H1 (cell line): Measurements from ENCODE around the gene PLXDC2. TPM values are rescaled to one million over a fixed set of nuclear protein-coding genes. Genes with fewer than 3 reads are reported as not detected.

Experiments used
- CTCF ChIA-PET: fragments of 300-600 bp; sonication (Branson Sonifier 250); formaldehyde crosslinking; loops from one replicate; lab custom pipeline; 2021; ENCODE audit not compliant: partially characterized antibody; lab: Charles Lee
- POLR2A ChIA-PET: fragments of 300-600 bp; sonication (Branson Sonifier 250); formaldehyde crosslinking; loops from one replicate; lab custom pipeline; 2021; ENCODE audit warnings: inconsistent platforms; ENCODE audit not compliant: partially characterized antibody; lab: Charles Lee
- DNase-seq, 2 experiments: peaks; one replicate each; pipeline versions ENCODE4 v3.0.0 to v3.0.0-alpha.2; 2010 to 2022; ENCODE audit warnings: low spot score in 2 of 2, low read depth in 1 of 2, mixed read lengths in 1 of 2
- FAIRE-seq: peaks from 2 replicates; lab custom pipeline; 2011; peaks lifted over from hg19 to GRCh38; lab: Jason Lieb, UNC
- H2AFZ ChIP-seq: 2 replicates; pipeline ENCODE4 v1.8.1; 2012; ENCODE audit warnings: low read length, inconsistent platforms
- H2AK5ac ChIP-seq: 2 replicates; pipeline ENCODE4 v1.6.1; 2013; ENCODE audit warnings: low read depth, low read length
- H2BK120ac ChIP-seq: replicated peaks from 2 replicates; pipeline ENCODE3; 2013; ENCODE audit warnings: low read depth, low read length, inconsistent platforms
- H2BK12ac ChIP-seq: 2 replicates; pipeline ENCODE4 v1.6.1; 2013; ENCODE audit warnings: low read depth, low read length
- H2BK15ac ChIP-seq: 2 replicates; pipeline ENCODE4 v1.6.1; 2013; ENCODE audit warnings: low read length
- H2BK20ac ChIP-seq: 2 replicates; pipeline ENCODE4 v1.6.1; 2013; ENCODE audit warnings: low read length
- H2BK5ac ChIP-seq: 2 replicates; pipeline ENCODE4 v1.6.1; 2013; ENCODE audit warnings: low read depth, low read length
- H3K14ac ChIP-seq: 2 replicates; pipeline ENCODE4 v1.6.1; 2013; ENCODE audit warnings: inconsistent platforms; ENCODE audit not compliant: insufficient read length
- H3K18ac ChIP-seq: 2 replicates; pipeline ENCODE4 v1.6.1; 2013; ENCODE audit warnings: low read length; ENCODE audit errors: extremely low read depth
- H3K23ac ChIP-seq: 2 replicates; pipeline ENCODE4 v1.6.1; 2013; ENCODE audit warnings: inconsistent platforms; ENCODE audit not compliant: insufficient read length
- H3K23me2 ChIP-seq: 2 replicates; pipeline ENCODE4 v1.6.1; 2013; ENCODE audit warnings: low read depth, low read length
- H3K27ac ChIP-seq: 2 replicates; pipeline ENCODE4 v1.6.1; 2011; ENCODE audit warnings: low read depth, low read length, inconsistent platforms
- H3K27me3 ChIP-seq, 4 experiments: replicated peaks in 1 of 4; 1 replicate in 1 of 4; 2 replicates in 3 of 4; pipeline versions ENCODE4 v1.6.1 to v1.8.1; 2011 to 2013; ENCODE audit warnings: low read length in 3 of 4, mild to moderate bottlenecking in 3 of 4, inconsistent platforms in 2 of 4, mixed read lengths in 2 of 4, moderate library complexity in 1 of 4; ENCODE audit not compliant: control insufficient read depth in 3 of 4, insufficient read depth in 3 of 4; ENCODE audit errors: extremely low read depth in 1 of 4
- H3K36me3 ChIP-seq, 4 experiments: 2 replicates each; pipeline versions ENCODE4 v1.6.1 to v1.8.1; 2011 to 2013; ENCODE audit warnings: mild to moderate bottlenecking in 4 of 4, low read length in 3 of 4, moderate library complexity in 2 of 4, control low read depth in 1 of 4, inconsistent platforms in 1 of 4; ENCODE audit not compliant: insufficient read depth in 4 of 4, control insufficient read depth in 2 of 4
- H3K4ac ChIP-seq: replicated peaks from 2 replicates; pipeline ENCODE3; 2013; ENCODE audit warnings: low read length, low read depth, mixed read lengths, inconsistent platforms; ENCODE audit not compliant: insufficient read length
- H3K4me1 ChIP-seq, 4 experiments: replicated peaks in 1 of 4; 1 replicate in 1 of 4; 2 replicates in 3 of 4; pipeline versions ENCODE4 v1.6.1 to v1.8.1; 2011 to 2013; ENCODE audit warnings: low read length in 3 of 4, inconsistent platforms in 2 of 4, mixed read lengths in 1 of 4; ENCODE audit not compliant: insufficient read depth in 4 of 4, control insufficient read depth in 3 of 4
- H3K4me2 ChIP-seq, 2 experiments: 2 replicates each; pipeline versions ENCODE4 v1.6.1 to v1.8.1; 2011 to 2013; ENCODE audit warnings: low read depth in 2 of 2, low read length in 2 of 2, control low read depth in 1 of 2, inconsistent platforms in 1 of 2, mild to moderate bottlenecking in 1 of 2; ENCODE audit not compliant: insufficient read depth in 1 of 2
- H3K4me3 ChIP-seq, 4 experiments: fragments of 200-600, 300-600 bp in 1 of 4; sonication (generic), shearing (Covaris generic), sonication (Bioruptor Twin) in 1 of 4; 2 replicates each; pipeline versions ENCODE4 v1.5.1 to v1.8.1; 2011 to 2016; ENCODE audit warnings: low read length in 4 of 4, low read depth in 3 of 4, control low read depth in 2 of 4, inconsistent platforms in 2 of 4, mild to moderate bottlenecking in 2 of 4, mixed read lengths in 1 of 4, moderate library complexity in 1 of 4; ENCODE audit not compliant: insufficient read depth in 2 of 4; ENCODE audit errors: extremely low read depth in 1 of 4
- H3K56ac ChIP-seq: replicated peaks from 2 replicates; pipeline ENCODE3; 2013; ENCODE audit warnings: low read depth, mild to moderate bottlenecking, mixed read lengths, low read length, inconsistent platforms; ENCODE audit not compliant: insufficient read length
- H3K79me1 ChIP-seq: 2 replicates; pipeline ENCODE4 v1.6.1; 2013; ENCODE audit warnings: low read depth, low read length, control low read depth
- H3K79me2 ChIP-seq, 2 experiments: 2 replicates each; pipeline versions ENCODE4 v1.6.1 to v1.8.1; 2012 to 2013; ENCODE audit warnings: low read length in 2 of 2, mild to moderate bottlenecking in 2 of 2, inconsistent platforms in 1 of 2; ENCODE audit not compliant: insufficient read depth in 2 of 2, control insufficient read depth in 1 of 2
- H3K9ac ChIP-seq, 4 experiments: replicated peaks in 1 of 4; 1 replicate in 1 of 4; 2 replicates in 3 of 4; pipeline versions ENCODE4 v1.6.1 to v1.8.1; 2011 to 2013; ENCODE audit warnings: low read depth in 3 of 4, low read length in 3 of 4, control low read depth in 2 of 4, mild to moderate bottlenecking in 2 of 4, moderate library complexity in 2 of 4, inconsistent platforms in 1 of 4; ENCODE audit errors: extremely low read depth in 1 of 4
- H3K9me3 ChIP-seq, 2 experiments: 2 replicates each; pipeline versions ENCODE4 v1.6.1 to v1.8.1; 2012 to 2013; ENCODE audit warnings: mild to moderate bottlenecking in 2 of 2, moderate library complexity in 2 of 2, control low read depth in 1 of 2, inconsistent platforms in 1 of 2, low read depth in 1 of 2, low read length in 1 of 2, mixed read lengths in 1 of 2; ENCODE audit not compliant: insufficient read depth in 2 of 2
- H4K20me1 ChIP-seq, 2 experiments: replicated peaks in 1 of 2; 2 replicates each; pipeline versions ENCODE3 to v1.8.1; 2011 to 2013; ENCODE audit warnings: inconsistent platforms in 2 of 2, low read length in 2 of 2, mild to moderate bottlenecking in 1 of 2; ENCODE audit not compliant: insufficient read depth in 2 of 2, control insufficient read depth in 1 of 2
- H4K5ac ChIP-seq: 2 replicates; pipeline ENCODE4 v1.6.1; 2013; ENCODE audit warnings: low read length, low read depth, mixed read lengths, inconsistent platforms; ENCODE audit not compliant: insufficient read length
- H4K8ac ChIP-seq: 2 replicates; pipeline ENCODE4 v1.8.0; 2013; ENCODE audit warnings: mild to moderate bottlenecking, moderate library complexity, low read length, inconsistent platforms; ENCODE audit not compliant: insufficient read depth; ENCODE audit errors: extremely low read depth
- H4K91ac ChIP-seq: replicated peaks from 2 replicates; pipeline ENCODE3; 2013; ENCODE audit warnings: low read length, mixed read lengths, inconsistent platforms; ENCODE audit not compliant: insufficient read length
- CBX5 ChIP-seq: fragments of 300-800, 300-1000 bp; sonication (generic); IDR thresholded peaks from 2 replicates; pipeline ENCODE4 v1.7.1; 2016; ENCODE audit warnings: antibody characterized with exemption, low read length, low read depth
- CHD2 ChIP-seq: IDR thresholded peaks from 2 replicates; pipeline ENCODE4 v1.6.1; 2012; ENCODE audit warnings: low read length, improper control_type of control experiment
- TBP ChIP-seq: IDR thresholded peaks from 2 replicates; pipeline ENCODE4 v1.6.1; 2011; ENCODE audit warnings: low read depth, low read length, improper control_type of control experiment
- WGBS, 2 experiments: shearing (Covaris generic) in 1 of 2; methylation state at CpG; one replicate each; pipeline versions ENCODE4 v1.1.6 to v1.1.7; 2013 to 2015; ENCODE audit warnings: low lambda C conversion rate in 2 of 2, mixed read lengths in 2 of 2, inconsistent platforms in 1 of 2, low coverage in 1 of 2, missing lambda C conversion rate in 1 of 2; ENCODE audit not compliant: insufficient replicate concordance in 2 of 2, insufficient coverage in 1 of 2, insufficient read length in 1 of 2; ENCODE audit errors: extremely low coverage in 1 of 2, missing lambda C conversion rate in 1 of 2; 5-methylcytosine and 5-hydroxymethylcytosine counted together
- polyA plus RNA-seq, 7 experiments: library from polyadenylated mRNA; depleted of rRNA in 3 of 7; stranded (reverse) in 5 of 7; unstranded in 2 of 7; fragments of >200 nt in 5 of 7; fragments of 200-250 nt in 2 of 7; gene quantifications; 1 replicate in 5 of 7; 2 replicates in 1 of 7; 4 replicates in 1 of 7; pipeline versions ENCODE4 v1.2.1 to v1.2.3, GENCODE V29; 2011 to 2013; ENCODE audit warnings: missing spikeins in 2 of 7, mixed read lengths in 2 of 7
- total RNA-seq: library from RNA; stranded (reverse); fragmentation: NEBNext Ultra II Directional; extraction: Animal tissue kit (Norgen Biotek cat#: 25700); gene quantifications from 2 replicates; pipeline ENCODE4 v1.2.1, GENCODE V29; 2021

Gene PLXDC2
- total and polyA plus RNA-seq, 2 of the 8 experiments (the other 6 are each of a cell fraction or from before 2014, with no cell fraction given), result 23.0 to 40.5 TPM

DNA sequence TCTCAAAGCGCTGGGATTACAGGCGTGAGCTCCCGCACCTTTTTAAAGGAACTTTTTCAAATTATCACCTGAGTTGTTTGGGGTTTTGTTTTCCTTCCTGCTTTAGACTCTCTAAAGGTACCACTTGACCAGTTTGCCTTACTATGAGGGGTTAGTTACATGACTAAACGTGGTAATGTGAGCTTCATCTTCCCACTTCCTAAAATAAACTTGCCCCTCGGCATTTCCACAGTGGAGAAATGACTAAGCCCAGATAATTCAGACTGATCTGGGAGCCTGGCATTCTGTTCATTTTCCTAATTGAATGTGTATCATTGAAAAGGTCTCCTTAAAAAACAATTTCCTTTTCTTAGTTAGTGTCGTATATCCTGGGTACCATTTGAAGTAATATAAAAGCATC, 163.4 kb downstream of the PLXDC2 start:
- Histone ChIP-seq H3K27ac (no peak overlapping the region), H3K56ac (no peak overlapping the region), H3K23ac (no peak overlapping the region), H4K8ac (no peak overlapping the region), H4K20me1 (no peaks in the 10 kb centered on the region), H3K79me1 (no peaks in the 10 kb centered on the region), H3K9ac (no peak overlapping the region), H3K14ac (no peak overlapping the region), H2AFZ (no peak overlapping the region), H3K27me3 (no peaks in the 10 kb centered on the region), H2BK120ac (no peak overlapping the region), H3K36me3 (no peaks in the 10 kb centered on the region; a peak in 1 of 8 replicates), H3K4me3 (no peak overlapping the region), H2BK20ac (no peak overlapping the region), H3K79me2 (peaks cover 0 to 75% of the 10 kb centered on the region in 2 experiments; a peak in 3 of 4 replicates), H3K4ac (peak overlapping the region; percentile 44), H2BK12ac (no peak overlapping the region), H3K4me1 (peaks cover 0 to 13% (median 5%) of the 10 kb centered on the region in 4 experiments; a peak in 6 of 7 replicates), H3K23me2 (no peaks in the 10 kb centered on the region), H3K4me2 (no peak overlapping the region), H3K18ac (no peak overlapping the region), H4K5ac (no peak overlapping the region), H2BK15ac (no peak overlapping the region), H3K9me3 (no peaks in the 10 kb centered on the region; a peak in 1 of 4 replicates), H4K91ac (no peak overlapping the region), H2AK5ac (no peak overlapping the region), H2BK5ac (no peak overlapping the region)
- TF ChIP-seq TBP, result no peak
- TF ChIP-seq CHD2, result no peak
- TF ChIP-seq CBX5, result no peak
- ChIA-PET POLR2A (no interaction called here), CTCF (interaction anchor here (0.9 kb wide), 1 partner anchor 84 kb away, joined by 3 read pairs; no protein-coding TSS in a partner anchor)
- 90% methylated on average over 6 of the region's 6 CpGs; no CpG with 5 or more reads in 1 of the 2 experiments for WGBS, 2 experiments
- FAIRE-seq, result no peak
- no peak for DNase-seq
